ENCODE results near the gene ERBB4.

DNA sequence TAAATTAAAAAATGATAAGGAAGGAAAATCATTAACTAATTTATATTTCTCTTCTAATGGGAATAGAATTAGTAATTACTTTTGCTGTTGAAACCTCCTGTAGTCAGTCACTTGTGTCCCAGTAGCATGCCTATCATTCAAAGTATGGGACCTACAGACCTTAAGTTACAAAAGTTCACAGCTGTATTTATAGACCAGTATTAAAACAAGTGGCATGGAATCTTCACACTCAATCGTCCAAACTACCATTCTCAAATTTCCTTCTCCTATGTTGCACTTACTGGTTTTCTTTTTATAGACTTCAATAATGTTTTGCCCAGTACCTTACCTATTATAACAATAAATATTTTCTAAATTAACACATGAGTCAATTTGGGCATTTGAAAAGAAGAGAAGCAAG is 639.9 kb downstream of the ERBB4 start:
- TF ChIP-seq, protein P1, sequence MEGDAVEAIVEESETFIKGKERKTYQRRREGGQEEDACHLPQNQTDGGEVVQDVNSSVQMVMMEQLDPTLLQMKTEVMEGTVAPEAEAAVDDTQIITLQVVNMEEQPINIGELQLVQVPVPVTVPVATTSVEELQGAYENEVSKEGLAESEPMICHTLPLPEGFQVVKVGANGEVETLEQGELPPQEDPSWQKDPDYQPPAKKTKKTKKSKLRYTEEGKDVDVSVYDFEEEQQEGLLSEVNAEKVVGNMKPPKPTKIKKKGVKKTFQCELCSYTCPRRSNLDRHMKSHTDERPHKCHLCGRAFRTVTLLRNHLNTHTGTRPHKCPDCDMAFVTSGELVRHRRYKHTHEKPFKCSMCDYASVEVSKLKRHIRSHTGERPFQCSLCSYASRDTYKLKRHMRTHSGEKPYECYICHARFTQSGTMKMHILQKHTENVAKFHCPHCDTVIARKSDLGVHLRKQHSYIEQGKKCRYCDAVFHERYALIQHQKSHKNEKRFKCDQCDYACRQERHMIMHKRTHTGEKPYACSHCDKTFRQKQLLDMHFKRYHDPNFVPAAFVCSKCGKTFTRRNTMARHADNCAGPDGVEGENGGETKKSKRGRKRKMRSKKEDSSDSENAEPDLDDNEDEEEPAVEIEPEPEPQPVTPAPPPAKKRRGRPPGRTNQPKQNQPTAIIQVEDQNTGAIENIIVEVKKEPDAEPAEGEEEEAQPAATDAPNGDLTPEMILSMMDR (IDR thresholded peaks at IDR 0.05; ENCODE audit: low read length), result no peak
- no peak for TF ChIP-seq EZH2phosphoT487 (IDR thresholded peaks at IDR 0.05; ENCODE audit: low read length)
- TF ChIP-seq EZH2 (optimal IDR thresholded peaks at IDR 0.05; ENCODE audit: low read depth, low read length), result no peak

Data from MM.1S (cell line).